GM21447 (cell line): ENCODE measurements around the gene TULP4.
"Not testable (repeated sequence)": the region's sequence is repeated elsewhere in the genome, so short reads cannot be mapped to it uniquely, and the experiment has no call there.

Source experiments
- ATAC-seq: cut with Tn5 transposase; IDR thresholded peaks from one replicate; pipeline ENCODE4 v1.9.1; 2021; ENCODE audit not compliant: unreplicated experiment

The TULP4 gene

DNA sequence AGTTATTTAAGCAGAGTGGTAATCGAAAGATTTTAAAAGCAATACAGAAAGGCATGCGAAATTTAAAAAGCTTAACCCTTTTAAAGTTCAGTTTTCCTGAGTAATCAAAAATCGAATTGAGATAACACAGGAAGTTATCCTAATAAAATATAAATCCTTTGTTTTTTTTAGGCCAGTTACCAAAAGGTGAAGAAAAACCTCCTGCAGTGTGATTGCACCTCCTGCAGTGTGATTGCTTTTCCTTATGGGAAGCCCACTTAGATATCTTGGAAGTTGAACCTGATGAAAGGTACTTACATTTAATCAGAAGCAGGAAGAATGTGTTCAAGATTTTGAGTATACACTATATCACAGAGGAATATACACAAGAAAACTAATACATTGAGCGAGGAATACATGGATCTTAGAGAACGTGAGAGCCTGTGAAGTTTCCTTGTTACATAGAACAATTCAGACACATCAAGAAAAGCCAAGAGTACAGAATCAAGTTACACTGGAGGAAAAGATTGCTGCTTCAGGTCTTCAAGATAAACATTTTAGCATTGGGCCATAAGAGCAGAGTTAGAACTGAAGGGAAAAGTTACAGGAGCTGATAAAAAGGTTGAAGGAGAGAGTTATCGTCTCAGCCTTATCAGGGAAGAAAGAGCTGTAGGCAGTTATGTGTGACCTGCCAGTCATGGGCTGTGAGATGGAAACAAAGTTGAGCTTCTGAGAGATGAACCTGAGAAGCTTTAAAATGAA is 240.0 kb downstream of the TULP4 start:
- no peak for ATAC-seq

DNA sequence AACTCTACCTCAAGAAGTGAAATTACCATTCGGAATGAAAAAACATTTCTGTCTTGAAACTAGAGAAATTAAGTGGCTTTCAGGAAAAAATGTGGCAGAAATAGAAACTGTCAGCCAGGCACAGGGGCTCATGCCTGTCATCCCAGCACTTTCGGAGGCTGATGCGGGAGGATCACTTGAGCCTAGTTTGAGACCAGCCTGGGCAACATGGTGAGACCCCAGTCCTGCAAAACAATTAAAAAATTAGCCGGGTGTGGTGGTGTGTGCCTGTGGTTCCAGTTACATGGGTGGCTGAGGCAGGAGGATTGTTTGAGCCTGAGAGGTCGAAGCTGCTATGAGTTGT is 240.5 kb downstream of the TULP4 start:
- no peak for ATAC-seq

DNA sequence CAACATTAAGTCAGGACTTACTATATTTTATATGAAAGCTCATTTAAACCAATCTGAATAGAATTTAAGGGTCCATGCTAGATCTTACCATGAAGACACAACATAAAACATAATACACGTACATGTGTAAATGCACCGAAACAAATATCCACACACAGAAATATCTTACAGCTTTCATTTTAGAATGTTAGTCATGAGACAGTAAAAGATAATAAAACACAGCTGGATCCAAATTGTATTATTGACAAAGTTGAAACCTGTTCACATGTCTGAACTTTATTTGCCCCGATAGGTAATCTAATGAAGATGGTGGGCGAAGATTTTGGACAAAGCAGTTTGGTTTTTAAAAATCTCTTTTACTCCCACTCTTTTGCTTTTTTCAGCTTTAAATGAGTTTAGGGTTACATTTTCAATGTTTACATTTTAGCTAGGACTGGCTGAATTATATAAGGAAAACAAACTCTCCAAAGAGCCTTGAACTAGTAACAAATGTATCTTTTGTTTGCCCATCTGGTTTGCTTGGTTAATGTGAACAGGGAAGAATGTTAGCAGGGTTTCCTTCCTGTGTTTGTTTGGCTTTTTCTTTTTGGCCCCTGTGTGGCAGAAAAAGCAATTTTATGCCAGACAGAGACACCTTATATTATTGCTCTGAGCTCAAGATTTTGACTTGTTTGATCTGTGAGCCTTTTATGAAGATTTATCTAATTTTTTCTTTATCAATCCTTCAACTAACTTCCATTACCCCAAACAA is 242.5 kb downstream of the TULP4 start:
- ATAC-seq = no peak

- ATAC-seq = no peak
Measured at GRCh38 chr6:158556113-158556512, 243.8 kb downstream of the TULP4 start.

DNA sequence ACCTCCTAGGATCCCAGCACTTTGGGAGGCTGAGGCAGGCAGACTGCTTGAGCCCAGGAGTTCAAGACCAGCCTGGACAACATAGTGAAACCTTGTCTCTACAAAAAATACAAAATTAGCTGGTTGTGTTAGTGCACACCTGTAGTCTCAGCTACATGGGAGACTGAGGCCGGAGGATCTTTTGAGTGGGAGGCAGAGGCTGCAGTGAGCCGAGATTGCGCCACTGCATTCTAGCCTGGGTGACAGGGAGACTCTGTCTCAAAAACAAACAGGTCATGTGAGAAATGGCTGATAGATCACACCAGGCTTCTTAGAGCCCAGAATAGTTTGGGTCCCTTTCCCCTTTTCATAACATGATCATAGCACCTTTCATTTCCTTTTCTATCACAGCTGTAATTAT is 244.8 kb downstream of the TULP4 start:
- ATAC-seq = not testable (repeated sequence)

DNA sequence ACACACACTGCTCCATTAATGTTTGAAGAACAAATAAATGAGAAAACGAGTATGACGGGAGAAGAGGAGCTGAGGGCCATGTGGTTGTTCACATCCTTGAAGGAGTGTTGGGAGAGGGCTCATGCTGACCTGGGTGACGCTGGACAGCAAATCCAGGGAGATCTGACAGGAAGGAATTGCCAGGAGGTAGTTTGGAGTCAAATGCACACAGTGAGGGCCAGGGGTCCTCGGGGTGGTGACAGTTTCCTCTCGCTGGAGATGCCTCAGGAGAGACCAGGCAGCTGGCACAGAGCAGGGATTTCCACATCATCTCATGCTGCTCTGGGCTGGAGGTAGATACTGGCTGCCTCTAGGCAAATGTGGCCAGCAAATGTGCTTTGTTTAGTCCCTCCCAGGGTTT is 245.7 kb downstream of the TULP4 start:
- no peak for ATAC-seq

DNA sequence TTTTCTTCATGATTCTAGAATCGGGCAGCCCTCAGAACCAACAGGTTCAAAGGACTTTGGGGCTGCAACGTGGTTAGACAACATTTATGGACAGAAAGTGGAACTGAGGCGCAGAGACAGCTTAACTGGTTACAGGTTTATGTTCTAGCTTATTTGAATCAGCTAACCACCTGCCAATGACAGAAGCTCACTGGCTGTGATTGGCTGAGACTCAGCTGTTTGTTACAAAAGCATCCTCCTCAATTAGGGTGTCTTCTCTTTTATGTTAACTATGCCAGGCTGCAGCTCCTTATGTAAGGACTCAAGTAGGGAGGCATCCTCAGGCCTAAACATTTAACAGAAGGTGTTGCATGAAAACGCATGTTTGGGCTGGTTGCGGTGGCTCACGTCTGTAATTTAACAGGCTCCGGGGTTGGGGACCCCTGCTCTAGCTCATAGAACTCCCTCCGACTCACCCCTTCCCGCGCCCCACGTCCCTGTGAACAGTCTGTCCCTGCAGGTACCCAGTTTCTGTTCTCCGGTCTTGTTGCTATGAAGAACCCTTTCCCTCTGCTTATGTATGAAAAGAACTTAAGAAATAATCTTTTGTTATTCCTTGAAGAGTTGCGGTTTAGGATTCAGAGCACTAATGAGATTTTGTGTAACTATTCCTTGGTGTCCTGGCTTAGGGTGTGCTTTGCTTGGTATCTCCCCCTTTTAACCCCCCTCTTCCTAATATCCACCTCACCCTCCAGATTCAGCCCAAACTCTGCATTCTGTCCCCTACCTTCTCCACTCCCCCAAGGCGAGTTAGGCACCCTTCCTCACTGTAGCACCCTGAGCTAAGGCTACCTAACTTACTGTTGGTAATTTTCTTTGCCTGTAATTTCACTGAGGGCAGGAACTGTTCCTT is 246.4 kb downstream of the TULP4 start:
- ATAC-seq = no peak

- ATAC-seq = no peak
Measured at GRCh38 chr6:158559338-158559894, 247.2 kb downstream of the TULP4 start.

- ATAC-seq = peak; percentile 88
Measured at GRCh38 chr6:158559895-158560835, 247.9 kb downstream of the TULP4 start, which contains the start of gene TMEM181. Gene TMEM181 (plus strand): TSS chr6:158560091. CDS start chr6:158560225, 134 bp downstream.

- no peak for ATAC-seq
Measured at GRCh38 chr6:158560836-158561320, 248.6 kb downstream of the TULP4 start.
